Measurements from ENCODE around the gene ENTPD6.
"Not testable (repeated sequence)": the region's sequence is repeated elsewhere in the genome, so short reads cannot be mapped to it uniquely, and the experiment has no call there.

The ENTPD6 gene

GRCh38 chr20:25259358-25259757 lies 63.8 kb downstream of the ENTPD6 start:
- no peak for DNase-seq

GRCh38 chr20:25259788-25260254 lies 64.3 kb downstream of the ENTPD6 start:
- no peak for DNase-seq

DNA sequence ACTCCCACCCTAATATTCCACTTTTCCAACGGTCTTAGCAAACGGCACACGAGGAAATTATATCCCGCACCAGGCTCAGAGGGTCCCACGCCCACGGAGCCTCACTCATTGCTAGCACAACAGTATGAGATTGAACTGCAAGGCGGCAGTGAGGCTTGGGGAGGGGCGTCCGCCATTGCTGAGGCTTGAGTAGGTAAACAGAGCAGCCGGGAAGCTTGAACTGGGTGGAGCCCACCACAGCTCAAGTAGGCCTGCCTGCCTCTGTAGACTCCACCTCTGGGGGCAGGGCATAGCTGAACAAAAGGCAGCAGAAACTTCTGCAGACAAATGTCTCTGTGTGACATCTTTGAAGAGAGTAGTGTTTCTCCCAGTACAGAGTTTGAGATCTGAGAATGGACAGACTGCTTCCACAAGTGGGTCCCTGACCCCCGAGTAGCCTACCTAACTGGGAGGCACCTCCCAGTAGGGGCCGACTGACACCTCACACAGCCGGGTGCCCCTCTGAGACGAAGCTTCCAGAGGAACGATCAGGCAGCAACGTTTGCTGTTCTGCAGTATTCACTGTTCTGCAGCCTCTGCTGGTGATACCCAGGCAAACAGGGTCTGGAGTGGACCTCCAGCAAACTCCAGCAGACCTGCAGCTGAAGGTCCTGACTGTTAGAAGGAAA lies 65.4 kb downstream of the ENTPD6 start:
- DNase-seq, result not testable (repeated sequence)

- DNase-seq, result no peak
Observed at GRCh38 chr20:25269057-25269832, 73.7 kb downstream of the ENTPD6 start.

DNA sequence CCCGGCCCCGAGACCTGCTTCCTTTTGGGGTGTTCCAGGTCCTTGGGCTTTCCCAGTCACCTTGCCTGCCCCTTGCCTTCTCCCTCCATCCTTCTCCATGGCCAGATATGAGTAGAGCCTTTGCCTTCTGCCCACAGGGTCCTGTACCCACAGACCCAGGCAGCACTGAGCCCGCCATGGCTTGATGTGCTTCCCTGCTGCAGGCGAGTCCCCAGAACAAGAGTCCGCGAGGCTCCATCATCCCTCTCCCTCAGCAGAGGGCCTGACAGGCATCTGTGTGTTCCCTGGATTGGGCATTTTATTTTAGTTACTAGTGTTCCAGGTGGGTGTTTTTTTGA lies 74.3 kb downstream of the ENTPD6 start:
- no peak for DNase-seq

GRCh38 chr20:25270829-25271251 lies 75.3 kb downstream of the ENTPD6 start:
- DNase-seq, result peak; percentile 87

- DNase-seq, result no peak
Observed at GRCh38 chr20:25271486-25272222, 76.1 kb downstream of the ENTPD6 start.

GRCh38 chr20:25272223-25273000 lies 76.9 kb downstream of the ENTPD6 start:
- DNase-seq, result no peak

DNA sequence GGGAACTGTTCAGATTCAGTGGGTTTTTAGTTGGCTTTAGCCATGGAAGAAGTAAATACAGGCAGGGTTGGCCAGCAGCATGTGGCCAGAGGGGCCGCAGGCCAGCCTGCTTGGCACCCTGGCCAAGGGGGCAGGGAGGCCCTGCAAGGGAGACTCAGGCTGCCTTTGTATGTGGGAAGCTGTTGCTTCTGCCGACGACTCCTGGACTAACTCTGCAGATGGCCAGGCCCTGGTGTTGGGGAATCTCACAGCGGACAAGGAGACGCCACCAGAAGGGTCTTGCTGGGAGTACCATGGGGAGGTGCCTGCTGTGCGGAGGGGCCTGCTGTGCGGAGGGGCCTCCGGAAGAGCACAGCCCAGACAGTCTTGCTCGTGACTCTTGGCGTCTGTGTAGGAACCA lies 77.5 kb downstream of the ENTPD6 start:
- no peak for DNase-seq

DNA sequence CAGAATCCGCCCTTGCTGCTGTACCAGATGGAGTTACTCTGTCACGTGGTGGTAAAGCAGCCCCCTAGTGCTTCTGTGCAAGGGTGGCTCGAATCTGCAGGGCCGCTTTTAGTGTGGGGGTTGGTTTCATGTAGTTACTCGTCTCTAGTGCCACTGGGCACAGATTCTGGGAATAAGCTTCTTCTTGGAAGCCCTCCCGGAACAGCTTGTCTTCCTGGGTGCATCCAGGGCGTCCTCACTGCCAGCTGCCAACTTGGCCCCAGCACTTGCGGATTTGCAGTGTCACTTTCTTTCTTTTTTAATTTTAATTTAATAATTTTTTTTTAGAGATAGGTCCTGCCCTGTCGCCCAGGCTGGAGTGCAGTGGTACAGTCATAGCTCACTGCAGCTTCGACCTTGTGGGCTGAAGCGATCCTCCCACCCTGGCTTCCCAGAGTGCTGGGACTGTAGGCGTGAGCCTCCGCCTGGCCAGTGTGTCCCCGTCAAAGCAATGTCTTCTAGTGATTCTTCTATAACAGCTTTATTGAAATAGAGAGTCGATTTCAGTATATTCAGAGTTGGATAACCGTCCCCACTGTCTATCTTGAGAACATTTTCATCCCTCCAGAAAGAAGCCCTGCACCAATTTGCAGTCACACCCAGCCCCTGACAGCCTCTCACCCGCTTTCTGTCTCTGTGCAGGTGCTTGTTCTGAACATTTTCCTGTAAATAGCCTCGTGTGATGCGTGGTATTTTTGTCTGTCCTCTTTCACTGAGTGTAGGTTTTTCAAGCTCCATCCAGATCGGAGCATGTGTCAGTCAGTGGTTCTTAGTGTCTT lies 78.2 kb downstream of the ENTPD6 start:
- DNase-seq, result no peak

GRCh38 chr20:25274481-25274880 lies 79.0 kb downstream of the ENTPD6 start:
- no peak for DNase-seq

DNA sequence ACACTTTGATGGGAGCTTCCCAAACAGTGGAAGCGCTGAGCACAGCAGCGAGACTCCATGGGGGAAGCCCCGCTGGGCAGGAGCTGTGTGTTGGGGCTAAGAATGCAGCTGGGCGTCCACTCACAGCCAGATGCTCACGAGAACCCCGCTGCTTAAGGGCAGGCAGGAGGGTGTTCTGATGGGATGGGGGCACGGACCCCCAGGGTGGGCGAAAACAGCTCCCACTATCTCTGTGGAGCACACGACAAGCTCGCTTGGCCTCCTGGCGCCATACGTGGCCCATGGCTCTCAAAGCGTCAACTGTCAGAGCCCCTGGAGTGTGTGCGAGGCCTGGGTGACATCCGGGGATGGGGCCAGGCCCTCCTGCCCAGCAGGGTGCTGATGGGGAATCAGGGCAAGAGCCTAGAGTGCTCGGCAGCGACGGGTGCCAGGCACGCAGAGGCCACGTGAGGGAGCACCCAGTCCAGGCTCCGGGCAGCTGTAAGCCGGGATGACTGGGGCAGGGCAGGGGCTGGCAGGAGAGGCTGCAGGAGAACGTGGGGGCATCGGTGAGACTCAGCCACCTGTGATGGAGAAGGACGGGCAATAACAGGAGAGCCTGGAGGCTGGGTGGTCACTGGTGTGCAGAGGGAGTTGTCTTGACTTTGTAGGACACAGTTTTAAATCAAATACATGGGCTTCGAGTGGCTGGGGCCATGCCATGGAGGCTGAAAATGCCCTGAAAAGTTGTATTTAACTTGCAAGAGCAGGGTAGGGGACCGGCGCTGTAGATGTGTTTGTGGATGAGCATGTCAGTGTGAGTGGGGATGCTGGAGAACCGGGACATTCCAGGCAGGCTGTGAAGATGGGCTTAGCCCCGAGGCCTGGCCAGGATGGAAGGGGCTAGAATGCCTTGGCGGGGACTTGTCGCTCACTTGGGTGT lies 79.6 kb downstream of the ENTPD6 start:
- DNase-seq, result no peak

GRCh38 chr20:25275813-25276532 lies 80.5 kb downstream of the ENTPD6 start:
- no peak for DNase-seq

All from NCI-H510A (cell line).